ENCODE data around the gene GZMM.

The GZMM gene

DNA sequence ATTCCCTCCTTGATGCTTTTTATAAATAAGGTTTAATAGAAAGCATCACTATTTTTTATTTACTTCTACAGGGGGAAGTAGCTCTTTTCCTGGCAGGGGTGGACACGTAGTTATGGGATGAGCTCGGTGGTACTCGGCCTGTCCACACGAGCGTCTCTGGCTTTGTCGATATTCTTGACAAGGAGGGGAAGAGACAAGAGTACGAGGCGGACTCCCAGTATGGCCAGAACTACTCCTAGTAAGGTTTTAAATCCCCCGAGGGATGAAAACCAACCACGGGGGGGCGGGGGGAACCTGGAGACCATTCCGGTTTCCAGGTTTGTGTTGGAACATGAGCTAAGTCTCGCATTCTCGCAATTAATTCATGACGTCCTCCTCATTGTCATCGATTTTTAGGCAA, 23.0 kb downstream of the GZMM start:
- DNase-seq (ENCODE audit: low read depth): no peak

DNA sequence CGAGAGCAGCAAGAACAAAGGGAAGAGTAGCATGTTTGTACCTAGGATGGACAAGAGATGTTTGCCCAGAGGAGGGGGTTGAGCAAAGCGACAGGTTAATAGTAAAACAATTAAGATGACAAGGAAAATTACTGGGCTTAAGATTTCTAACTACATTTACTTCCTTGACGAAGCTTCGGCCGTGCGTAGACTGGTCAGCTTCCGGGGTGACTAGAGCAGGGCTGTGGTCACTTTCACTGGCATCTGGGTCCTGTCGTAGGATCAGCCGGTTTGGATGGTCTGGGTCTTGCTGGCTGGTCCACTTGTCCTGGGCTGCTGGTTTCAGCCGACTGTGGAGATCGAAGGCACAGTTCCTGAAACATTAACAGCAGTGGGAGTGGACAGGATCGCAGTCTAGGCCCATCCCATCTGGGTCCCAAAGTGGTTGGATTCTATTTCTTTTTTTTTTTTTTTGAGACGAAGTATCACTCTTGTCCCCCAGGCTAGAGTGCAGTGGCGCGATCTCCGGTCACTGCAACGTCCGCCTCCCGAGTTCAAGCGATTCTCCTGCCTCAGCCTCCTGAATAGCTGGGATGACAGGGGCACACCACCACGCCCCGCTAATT, 23.5 kb downstream of the GZMM start:
- no peak for DNase-seq (ENCODE audit: low read depth)

DNA sequence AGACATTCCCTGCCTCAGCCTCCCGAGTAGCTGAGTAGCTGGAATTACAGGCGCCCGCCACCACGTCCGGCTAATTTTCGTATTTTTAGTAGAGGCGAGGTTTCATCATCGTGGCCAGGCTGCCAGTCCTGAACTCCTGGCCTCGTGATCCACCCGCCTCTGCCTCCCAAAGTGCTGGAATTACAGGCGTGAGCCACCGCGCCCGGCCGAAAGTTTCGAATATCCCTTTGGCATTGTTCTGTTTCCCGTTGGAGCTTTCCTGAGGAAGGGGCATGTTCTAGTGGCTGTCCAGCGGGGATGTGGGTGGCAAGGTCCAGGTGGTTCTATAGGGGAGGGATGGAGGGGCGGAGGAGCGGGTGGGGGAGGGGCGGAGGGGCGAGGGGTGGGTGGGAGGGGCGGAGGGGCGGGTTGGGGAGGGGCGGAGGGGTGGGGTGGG, 26.4 kb downstream of the GZMM start:
- no peak for DNase-seq (ENCODE audit: low read depth)

DNA sequence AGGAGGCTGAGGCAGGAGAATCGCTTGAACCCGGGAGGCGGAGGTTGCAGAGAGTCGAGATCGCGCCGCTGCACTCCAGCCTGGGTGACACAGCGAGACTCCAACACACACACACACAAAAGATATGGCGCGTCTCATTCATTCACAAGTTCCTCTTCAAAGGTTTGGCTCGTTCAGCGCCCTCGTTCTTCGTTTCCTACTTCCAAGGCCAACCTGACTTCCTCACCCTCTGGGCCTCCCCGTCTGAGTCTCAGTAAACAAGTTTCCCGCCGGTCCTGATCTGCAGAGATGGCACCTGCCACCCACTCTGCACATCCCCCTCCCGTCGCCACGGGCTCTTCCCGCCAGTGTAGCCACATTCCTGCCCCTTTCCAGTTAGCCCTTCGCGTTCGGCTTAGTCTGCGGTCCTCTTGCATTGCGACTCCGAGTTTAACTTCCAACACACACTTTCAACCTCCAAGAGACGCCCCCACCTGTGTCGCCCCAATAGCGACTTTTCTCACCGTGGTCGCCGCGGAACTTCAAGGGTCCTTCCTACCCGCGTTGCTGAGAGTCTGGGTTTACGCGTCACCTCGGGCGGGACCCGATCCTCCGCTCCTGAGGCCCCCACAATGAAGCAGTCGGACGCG, 27.2 kb downstream of the GZMM start:
- DNase-seq (ENCODE audit: low read depth): peak; percentile 29

DNA sequence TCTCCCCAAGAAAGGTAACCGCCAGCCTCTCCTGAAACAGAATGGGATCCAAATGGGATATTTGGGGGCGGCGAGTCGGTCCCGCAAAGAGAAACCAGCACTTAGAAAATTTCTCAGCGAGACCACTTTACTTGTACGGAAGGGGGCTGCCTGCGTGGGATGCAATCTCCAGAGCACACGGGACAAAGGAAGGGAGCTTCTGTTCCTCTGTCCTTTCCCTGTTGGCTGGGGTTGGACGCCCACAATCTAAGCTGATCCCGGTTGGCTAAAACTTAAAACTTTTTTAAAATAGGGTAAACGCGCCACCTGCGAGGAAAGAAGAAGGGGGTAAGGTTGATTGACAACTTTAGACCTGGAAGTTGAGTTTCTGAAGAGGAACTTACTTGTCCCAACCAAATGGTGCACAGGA, 27.7 kb downstream of the GZMM start:
- no peak for DNase-seq (ENCODE audit: low read depth)

DNA sequence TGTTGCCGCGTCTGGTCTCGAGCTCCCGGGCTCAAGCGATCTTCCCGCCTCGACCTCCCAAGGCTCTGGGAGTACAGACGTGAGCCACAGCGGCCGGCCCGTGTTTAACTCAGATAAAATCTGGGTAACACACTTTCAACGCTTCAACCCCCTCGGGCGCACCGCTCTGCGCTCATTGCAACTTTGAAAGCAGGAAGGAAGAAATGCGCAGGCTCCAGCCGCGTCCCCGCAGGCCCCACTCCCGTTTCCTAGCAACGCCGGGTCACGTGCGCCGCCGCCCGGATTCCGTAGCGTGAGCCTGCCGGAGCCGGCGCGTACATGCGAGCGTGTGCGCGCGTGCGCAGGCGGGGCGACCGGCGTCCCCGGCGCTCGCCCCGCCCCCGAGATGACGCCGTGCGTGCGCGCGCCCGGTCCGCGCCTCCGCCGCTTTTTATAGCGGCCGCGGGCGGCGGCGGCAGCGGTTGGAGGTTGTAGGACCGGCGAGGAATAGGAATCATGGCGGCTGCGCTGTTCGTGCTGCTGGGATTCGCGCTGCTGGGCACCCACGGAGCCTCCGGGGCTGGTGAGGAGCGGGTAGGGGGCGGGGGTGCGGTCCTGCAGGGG, 28.4 kb downstream of the GZMM start, which contains the start of gene BSG:
Gene BSG (plus strand): TSS at position 457 of the 603 bp plus-strand sequence. CDS start 39 bp downstream, at position 496.
- DNase-seq (ENCODE audit: low read depth): peak; percentile 99

DNA sequence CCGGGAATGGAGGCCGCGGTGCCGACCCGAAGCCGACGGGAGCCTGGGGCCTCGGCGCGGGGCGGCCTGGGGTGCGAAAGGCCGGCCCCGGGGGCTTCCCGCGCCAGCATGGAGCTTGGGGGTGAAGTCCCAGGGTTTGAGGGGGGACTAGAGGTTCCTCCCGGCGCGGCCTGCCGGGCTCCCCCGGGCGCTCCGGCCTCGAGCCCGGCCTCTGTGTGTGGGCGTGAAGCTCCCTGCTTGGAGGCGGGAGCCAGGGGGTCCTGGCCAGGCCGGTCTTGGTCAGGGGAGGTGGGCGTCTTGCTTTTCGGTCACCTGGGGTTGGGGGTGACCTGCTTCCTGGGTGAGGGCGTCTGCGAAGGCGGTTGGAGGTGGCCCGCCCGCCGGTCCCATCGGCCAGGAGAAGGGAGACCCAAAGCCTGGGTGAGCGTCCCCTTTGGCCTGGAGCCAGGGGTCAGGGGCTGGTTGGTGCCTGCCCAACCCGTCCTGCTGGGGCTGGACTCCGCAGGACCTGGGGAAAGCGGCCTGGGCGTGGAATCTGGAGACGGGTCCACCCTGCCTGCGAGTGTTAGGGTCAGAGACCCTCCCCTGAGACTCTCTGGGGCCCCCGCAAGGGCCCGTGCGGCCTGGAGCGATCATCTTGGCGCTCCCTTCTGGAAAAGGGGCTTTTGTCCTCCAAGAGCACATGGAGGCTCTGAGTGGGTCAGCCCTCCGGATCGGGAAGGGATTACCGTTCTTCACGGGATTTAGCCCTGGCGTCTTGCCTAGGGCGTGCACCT, 29.1 kb downstream of the GZMM start:
- DNase-seq (ENCODE audit: low read depth): no peak

DNA sequence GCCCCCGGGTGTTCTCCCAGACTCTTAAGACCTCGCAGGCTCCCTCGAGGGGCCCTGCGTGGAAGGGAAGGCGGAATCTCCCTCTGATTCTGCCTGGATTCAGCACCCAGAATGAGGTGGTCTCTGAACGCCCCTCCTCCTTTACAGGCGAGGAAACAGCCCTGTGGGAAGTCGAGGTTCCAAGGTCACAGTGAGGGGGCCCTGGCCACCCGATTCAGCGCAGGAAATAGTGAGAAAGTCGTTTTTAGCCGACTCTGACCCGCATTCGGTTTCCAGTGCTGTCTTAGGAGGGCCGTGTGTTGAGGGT, 29.6 kb downstream of the GZMM start:
- DNase-seq (ENCODE audit: low read depth): no peak

DNA sequence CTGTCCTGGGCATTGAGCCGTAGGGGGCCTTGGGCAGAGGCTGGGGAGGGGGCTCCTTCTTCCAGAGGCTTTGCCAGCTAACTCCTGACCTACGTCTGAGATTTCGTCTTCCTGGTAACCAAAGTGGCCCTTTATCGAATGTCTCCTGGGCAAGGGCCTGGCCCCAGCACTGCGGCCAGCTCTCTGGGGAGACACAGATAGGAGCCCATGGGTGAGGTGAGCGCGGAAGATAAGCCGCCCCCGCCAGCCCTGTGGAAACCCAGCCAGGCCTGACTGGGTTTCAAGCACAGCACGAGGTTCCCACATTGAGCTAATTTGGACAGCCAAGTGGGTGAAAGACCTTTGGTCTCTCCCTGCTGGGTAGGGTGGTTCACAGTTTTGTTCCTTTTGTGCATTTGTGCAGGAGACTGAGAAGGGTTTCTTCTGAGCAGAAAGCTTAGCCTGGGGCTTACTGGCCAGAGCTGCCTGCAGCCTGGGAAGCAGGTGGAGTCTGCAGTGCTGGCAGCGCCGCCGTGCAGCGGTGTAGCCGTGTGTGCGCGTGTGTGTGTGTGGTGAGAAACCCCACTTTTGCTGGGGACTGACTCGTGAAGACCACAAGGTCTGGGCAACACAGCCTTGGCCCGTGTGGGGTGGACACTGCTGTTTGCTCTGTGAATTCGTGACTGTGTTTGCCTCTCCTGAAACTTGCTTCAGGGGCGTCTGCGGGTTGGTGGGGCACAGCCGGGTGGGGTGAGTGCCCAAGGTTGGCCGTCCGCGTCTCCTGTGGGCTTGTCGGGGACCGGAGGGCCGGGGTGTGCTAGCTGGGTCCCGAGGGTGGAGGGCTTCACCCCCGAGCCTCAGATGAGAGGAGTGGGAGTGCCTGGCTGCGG, 31.0 kb downstream of the GZMM start:
- no peak for DNase-seq (ENCODE audit: low read depth)

DNA sequence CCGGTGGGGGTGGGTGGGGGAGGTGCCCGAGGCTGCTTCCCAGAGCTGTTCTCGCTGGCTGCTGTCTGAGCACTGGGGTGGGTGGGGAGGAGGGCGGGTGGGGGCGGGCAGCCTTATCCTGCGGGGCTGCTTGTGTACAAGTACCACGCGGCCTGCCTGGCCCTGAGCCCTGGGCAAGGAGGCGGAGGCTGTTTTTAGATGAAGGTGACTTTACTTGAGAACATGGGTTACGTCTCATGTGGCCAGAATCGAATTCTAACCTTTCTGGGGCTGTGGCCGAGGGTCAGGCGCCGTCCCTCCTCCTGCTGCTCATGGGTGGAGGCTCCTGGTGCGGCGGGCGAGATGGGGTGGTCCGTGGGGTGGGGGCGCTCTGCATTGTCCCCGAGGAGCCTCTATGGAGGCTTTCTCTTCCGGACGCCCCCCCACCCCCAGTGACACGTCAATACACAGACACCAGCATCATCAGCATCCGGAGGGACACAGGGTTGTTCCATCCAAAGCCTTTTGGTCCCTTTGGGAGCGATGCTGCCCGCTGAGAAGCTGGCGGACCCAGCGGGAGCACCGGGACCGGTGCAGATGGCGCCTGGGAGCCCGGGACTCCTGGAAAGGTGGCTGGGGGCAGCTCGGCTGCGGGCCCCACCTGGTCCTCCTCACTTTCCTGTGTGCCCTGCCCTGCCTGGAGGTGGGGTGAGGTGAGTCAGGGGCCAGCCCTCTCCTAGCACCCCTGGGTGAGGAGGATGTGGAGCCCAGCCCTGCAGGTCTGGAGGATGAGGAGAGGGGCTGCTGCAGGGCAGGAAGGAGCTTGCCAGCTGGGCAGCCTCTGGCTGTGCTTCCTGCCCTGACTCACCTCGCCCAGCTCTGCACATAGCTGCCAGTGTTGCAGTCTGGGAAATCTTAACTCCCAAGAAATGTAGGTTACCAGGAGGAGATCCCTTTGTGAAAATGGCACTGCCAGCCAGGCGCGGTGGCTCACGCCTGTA, 32.0 kb downstream of the GZMM start:
- no peak for DNase-seq (ENCODE audit: low read depth)

DNA sequence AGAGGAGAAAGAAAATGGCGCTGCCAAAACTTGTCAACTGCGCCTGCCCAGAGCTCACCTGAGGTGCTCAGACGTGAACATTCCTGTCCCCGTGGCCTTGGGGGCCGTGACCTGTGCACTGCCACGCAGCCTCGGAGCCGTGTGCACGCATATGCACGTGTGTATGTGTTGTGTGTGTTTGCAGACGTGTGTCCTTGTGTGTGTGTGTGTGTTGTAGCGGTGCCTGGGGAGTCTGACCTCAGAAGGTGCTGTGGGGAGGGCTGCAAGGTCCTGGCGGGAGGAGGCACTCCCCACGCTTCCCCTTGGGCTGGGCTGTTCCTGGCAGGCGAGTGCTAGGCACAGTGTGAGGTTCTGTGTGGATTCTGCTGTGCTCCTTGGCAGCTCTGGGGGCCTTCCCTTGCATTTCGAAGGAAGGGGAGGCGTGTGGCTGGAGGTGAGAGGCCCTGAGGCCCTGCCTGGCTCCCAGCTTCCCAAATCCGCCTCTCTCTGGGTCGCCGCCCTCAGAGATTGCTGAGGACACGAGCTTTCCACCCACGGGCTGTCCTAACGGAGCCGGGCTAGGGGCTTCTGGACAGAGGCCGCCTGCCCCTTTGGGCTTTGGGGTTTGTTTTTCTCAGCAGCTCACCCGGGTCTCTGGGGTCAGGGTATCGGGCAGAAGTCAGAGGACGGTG, 33.0 kb downstream of the GZMM start:
- DNase-seq (ENCODE audit: low read depth): no peak

DNA sequence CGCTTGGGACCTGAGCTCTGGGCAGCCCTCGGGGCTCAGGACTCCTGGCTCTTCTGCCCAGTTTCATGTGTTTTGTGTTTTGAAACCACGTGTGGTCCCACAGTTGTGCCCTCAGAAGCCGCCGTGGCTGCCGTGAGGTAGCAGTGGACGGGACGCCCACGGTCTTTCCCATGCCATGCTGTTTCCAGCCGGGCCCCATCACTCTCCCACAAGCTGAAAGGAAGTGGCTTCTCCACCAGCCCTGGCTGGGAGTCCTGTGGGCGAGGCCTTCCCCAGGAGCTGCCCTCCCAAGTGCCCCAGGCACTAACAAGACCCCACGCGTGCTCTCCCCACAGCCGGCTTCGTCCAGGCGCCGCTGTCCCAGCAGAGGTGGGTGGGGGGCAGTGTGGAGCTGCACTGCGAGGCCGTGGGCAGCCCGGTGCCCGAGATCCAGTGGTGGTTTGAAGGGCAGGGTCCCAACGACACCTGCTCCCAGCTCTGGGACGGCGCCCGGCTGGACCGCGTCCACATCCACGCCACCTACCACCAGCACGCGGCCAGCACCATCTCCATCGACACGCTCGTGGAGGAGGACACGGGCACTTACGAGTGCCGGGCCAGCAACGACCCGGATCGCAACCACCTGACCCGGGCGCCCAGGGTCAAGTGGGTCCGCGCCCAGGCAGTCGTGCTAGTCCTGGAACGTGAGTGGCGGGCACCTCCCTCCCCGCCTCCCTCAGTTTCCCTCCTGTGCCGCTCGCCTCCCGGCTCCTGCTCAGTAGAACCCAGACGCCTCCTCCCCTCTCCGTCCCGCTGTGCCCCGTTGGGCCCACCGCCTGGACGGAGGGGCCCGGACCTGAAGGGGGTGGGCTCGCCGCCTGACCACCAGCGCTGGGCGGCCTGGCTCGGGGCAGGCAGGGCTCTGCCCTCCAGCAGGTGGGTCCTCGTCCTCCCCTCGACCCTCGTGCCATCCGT, 33.9 kb downstream of the GZMM start:
- DNase-seq (ENCODE audit: low read depth): no peak

DNA sequence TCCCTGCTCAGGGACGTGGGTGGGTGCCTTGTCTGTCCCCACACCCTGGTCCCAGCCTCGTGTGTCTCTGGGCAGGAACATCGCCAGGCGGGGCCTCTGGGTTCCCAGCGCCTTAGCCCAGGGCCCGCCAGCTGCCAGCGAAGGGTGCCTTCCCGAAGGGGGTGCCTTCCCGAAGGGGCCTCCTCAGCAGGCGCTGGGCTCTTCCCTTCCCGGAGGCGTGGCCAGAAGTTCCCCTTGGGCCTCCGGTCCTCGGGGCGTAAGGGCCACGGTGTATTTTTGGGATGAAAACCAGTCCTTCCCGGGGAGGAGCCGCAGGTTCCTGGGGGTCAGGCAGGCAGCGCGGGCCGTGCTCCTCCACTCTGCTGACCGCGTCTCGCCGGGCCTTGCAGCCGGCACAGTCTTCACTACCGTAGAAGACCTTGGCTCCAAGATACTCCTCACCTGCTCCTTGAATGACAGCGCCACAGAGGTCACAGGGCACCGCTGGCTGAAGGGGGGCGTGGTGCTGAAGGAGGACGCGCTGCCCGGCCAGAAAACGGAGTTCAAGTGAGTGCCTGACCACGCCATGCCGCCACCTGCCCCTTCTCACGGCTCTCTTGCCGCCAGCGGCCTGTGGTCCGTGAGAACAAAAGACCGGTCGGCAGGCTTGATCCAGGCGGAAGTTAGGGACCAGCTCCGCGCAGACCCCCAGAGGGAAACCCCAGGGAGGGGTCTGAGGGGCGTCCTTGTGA, 35.4 kb downstream of the GZMM start:
- DNase-seq (ENCODE audit: low read depth): no peak

DNA sequence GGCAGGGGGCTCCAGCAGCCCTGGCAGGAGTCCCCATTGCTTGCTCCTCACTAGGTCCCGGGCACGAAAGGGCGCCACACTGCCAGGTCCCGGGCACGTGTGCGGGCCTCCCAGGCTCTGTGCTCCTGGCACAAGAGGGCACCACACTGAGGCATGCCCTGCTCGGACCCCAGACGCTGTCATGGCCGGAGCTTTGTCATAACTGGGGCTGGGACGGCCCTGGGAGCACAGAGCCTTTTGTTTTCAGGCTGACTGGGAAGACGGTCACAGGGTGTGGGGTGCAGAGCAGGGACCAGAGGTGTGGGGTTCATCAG, 35.9 kb downstream of the GZMM start:
- DNase-seq (ENCODE audit: low read depth): no peak

DNA sequence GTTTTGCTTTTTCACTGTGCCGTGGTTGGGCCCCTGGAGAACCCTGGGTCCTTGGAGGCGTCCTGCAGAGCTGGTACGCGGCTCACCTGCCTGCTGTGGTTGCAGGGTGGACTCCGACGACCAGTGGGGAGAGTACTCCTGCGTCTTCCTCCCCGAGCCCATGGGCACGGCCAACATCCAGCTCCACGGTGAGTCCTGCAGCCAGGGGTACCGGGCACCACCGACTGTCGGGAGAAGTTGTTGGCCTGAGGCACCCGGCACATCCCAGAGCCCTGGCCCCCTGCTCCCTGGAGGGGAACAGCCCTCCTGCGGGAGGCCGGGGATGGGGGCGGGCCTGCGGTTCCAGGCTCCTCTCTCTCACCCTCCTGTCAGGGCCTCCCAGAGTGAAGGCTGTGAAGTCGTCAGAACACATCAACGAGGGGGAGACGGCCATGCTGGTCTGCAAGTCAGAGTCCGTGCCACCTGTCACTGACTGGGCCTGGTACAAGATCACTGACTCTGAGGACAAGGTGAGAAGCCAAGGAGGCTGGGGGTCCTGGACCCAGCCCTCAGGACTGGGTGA, 36.5 kb downstream of the GZMM start:
- no peak for DNase-seq (ENCODE audit: low read depth)

DNA sequence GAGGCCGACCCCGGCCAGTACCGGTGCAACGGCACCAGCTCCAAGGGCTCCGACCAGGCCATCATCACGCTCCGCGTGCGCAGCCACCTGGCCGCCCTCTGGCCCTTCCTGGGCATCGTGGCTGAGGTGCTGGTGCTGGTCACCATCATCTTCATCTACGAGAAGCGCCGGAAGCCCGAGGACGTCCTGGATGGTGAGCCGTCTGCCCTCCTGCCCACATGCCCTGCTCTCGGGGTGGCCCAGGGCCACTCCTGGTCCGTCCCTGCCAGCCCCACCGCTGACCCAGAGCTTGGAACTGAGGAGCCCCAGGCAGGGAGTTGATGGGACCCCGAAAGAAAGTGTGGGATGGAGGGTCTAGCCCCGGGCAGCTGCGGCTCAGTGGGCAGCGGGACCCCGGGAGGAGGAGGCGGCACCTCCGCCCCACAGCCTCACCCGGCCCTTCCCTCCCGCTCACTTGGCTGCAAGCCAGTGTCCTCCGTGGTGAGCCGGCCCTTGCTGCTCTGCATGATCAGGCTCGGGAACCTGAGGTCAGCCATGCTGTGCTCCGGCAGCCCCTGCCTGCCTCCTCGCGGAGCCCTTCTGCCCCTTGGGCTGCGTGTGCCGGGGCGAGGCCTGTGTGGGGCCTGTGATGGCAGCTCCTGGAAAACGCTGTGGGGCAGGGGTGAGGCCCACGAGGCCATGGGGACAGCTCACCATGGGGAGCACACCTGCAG, 37.7 kb downstream of the GZMM start:
- no peak for DNase-seq (ENCODE audit: low read depth)

DNA sequence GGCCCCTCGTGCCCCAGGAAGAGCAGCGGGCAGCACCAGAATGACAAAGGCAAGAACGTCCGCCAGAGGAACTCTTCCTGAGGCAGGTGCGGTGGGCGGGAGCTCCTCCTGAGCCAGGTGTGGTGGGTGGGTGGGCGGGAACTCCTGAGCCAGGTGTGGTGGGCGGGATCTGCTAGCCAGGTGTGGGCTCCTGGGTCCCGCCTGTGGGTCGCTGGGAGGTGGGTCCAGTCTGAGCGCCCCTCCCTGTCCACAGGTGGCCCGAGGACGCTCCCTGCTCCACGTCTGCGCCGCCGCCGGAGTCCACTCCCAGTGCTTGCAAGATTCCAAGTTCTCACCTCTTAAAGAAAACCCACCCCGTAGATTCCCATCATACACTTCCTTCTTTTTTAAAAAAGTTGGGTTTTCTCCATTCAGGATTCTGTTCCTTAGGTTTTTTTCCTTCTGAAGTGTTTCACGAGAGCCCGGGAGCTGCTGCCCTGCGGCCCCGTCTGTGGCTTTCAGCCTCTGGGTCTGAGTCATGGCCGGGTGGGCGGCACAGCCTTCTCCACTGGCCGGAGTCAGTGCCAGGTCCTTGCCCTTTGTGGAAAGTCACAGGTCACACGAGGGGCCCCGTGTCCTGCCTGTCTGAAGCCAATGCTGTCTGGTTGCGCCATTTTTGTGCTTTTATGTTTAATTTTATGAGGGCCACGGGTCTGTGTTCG, 38.8 kb downstream of the GZMM start:
- no peak for DNase-seq (ENCODE audit: low read depth)

Measured in activated T-helper 1 cell treated with Interleukin-2 at 50 U/mL for 16 hours (primary cell).